Effector CD8-positive, alpha-beta T cell (primary cell): Measurements from ENCODE around the gene BAMBI.

Experiments used
- DNase-seq: peaks from one replicate; lab custom pipeline; 2025; lab: John Stamatoyannopoulos, UW

Gene BAMBI

GRCh38 chr10:28676326-28676967 is 874 bp upstream of the BAMBI start:
- peak; percentile 5 for DNase-seq

GRCh38 chr10:28677888-28678686 is 766 bp downstream of the BAMBI start:
- DNase-seq, result no peak

- no peak for DNase-seq
Observed at GRCh38 chr10:28678687-28679457, 1.6 kb downstream of the BAMBI start.

DNA sequence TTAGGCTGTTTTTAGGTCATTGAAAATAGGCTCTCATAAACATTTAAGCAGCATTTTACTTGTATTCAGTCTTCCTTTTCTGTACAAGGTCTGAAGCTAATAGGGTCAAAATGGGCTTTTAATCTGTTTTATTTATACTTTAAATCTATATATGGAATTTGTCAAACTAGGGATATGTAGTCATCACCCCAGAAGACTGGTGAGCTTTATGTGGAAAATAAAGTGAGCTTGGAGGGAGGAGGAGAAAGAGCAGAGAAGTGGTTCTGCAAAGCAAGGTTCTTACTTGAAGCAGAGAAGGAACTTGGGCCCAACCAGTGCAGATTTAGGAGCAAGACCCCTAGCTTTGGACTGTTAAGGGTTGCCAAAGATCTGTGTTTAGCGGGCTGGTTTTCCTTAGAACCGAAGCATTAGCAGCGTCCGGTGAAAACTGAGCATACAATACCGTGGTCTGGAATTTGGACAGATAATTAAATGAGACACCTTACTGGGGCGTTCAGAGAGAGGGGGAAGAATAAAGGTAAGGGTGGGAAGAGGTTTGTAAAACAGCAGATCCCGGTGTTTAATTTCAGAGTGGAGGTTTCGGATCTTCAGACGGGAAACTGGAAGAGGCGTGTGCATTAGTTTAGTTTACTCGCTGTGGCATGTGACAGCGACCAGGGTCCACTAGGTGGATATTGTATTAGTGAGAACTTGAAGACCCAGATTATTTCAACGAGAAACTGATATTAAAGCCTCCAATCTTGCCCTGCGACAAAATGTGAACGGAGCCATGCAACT is 2.4 kb downstream of the BAMBI start:
- no peak for DNase-seq

DNA sequence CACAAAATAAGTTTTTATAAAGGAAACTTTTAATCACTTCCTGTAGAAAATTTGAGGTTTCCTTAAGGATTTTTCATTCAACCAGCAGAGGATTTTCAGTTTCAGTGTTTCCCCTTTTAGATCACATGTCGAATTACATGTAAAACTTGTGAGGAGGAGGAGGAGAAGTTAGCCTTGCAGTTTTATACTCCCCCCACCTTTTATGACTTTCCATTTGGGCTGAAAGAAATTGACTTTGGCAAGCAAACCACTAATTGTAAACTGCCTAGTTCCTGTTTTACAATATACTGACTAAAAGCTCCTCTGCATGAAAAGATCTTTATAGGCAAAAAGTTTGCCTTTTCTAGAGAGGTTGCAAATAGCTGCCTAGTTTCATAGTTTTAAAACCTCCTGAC is 3.0 kb downstream of the BAMBI start:
- no peak for DNase-seq

- DNase-seq, result no peak
Observed at GRCh38 chr10:28681291-28681763, 4.0 kb downstream of the BAMBI start.

GRCh38 chr10:28681928-28682750 is 4.8 kb downstream of the BAMBI start:
- DNase-seq, result no peak

DNA sequence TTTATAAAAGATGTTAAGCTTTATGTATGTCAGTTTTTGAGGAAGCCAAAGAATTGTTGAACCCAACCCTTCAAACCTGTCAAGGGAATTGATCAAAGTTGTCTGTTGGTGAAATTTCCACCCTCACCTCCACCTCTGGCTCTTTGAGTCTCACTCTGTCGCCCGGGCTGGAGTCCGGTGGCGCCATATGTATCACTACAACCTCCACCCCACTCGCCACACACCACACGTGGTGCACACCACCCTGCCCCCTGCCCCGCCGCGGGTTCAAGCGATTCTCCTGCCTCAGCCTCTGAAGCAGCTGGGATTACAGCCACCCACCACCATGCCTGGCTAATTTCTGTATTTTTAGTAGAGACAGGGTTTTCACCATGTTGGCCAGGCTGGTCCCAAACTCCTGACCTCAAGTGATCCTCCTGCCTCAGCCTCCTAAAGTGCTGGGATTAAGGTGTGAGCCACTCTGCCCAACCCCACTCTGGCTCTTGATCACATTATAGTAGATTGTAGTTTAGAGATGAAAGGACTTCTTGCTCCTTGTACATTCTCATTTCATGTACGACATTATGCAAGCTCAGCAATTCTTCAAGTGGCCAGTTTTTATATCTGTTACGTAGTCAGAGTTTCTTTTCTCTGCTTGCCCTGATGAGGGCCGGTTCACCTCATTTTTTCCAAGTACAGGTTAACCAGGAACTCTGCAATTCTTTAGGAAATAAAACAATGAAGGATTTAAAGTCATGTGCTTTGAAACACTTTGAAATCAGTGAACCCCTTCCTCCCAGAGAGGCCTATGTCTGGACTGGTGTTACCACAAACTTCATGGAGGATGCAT is 7.0 kb downstream of the BAMBI start:
- DNase-seq, result no peak

DNA sequence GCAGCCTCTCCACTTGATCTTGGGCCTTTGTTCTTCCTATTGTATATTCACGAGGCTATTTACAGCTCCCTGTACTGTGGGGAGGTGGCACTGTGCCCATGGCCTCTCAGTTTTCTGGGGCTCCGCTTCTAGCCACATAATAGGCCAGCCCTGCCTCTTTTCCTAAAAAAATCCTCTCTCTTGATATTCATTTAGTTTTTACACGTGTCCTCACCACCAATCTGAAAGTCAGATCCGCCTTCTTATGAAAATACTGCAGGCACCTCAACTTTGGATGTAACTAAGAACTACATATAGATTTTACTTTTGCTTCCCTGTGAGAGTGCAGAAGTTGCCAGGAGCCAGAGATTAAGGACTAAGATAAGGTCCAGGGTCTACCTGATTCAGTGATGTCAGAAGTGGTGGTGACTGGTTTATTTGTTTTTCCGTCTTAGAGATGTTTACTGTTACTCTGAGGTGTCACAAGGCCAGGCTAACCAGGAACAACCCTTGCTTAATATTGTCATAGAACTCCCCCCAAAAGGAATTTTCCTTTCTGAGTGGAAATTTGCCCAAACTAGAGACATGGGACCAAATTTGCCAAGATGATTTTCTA is 7.8 kb downstream of the BAMBI start:
- no peak for DNase-seq

GRCh38 chr10:28685717-28686116 is 8.4 kb downstream of the BAMBI start:
- DNase-seq, result no peak

- no peak for DNase-seq
Observed at GRCh38 chr10:28686835-28687682, 9.7 kb downstream of the BAMBI start.

DNA sequence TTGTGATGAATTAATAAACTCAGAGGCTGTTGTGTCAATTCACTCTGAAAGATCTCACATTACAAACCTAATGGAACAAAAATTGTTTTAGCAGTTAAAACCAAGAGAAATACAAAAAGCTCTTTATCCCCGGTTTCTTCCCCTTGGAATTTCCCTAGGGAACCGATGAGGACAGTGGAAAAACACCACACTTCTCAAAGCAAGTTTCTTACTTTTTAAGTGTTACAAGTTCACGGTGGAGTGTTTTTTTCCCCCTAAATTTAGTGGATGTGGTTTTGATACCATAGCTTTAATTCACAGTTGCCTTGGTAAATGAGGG is 10.3 kb downstream of the BAMBI start:
- no peak for DNase-seq

GRCh38 chr10:28690545-28690944 is 13.2 kb downstream of the BAMBI start:
- DNase-seq, result no peak

DNA sequence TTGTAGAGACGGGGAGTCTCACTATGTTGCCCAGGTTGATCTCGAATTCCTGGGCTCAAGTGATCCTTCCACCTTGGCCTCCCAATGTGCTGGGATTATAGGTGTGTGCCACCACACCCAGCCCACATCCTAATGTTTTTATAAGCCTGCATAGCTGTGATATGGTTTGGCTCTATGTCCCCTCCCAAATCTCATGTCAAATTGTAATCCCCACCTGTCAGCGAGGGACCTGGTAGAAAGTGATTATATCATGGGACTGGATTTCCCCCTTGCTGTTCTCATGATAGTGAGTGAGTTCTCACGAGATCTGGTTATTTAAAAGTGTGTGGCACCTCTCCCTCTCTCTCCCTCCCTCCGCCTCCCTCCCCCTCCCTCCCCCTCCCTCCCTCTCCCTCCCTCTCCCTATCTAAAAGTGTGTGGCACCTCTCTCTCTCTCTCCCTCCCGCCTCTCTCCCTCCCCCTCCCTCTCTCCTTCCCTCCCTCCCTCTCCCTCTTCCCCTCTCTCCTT is 13.9 kb downstream of the BAMBI start:
- no peak for DNase-seq

DNA sequence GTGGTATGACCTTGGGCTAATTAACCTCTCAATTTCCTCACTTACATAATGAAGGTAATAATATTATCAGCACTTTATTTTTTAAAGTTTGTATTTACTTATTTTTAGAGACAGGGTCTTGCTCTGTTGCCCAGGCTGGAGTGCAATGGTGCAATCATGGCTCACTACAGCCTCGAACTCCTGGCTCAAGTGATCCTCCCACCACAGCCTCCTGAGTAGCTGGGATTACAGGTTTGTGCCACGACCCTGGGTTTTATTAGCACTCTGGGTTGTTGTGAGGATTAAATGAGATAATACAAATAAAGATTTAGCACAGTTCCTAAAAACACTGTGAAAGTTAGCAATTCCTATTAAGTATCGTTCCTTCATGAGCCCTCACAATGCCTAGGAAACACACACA is 14.7 kb downstream of the BAMBI start:
- DNase-seq, result no peak

- no peak for DNase-seq
Observed at GRCh38 chr10:28694530-28694929, 17.2 kb downstream of the BAMBI start.

DNA sequence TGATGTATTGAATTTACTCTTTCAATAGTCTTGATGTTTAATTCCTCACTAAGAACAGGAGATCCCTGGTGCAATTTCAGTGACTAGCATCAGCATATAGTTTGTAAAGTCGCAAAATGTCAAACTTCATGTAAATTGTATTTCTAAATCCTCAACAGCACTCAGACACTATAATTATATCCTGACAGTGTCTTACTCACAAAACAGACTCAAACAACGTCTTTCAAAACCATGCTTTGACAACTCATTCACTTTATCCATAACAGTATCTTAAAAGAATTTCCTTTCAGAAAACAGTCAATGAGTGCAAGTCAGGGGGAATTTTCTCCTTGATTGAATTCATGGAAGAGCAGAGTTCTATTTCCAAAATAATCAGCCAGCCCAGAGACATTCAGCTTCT is 20.8 kb downstream of the BAMBI start:
- no peak for DNase-seq

DNA sequence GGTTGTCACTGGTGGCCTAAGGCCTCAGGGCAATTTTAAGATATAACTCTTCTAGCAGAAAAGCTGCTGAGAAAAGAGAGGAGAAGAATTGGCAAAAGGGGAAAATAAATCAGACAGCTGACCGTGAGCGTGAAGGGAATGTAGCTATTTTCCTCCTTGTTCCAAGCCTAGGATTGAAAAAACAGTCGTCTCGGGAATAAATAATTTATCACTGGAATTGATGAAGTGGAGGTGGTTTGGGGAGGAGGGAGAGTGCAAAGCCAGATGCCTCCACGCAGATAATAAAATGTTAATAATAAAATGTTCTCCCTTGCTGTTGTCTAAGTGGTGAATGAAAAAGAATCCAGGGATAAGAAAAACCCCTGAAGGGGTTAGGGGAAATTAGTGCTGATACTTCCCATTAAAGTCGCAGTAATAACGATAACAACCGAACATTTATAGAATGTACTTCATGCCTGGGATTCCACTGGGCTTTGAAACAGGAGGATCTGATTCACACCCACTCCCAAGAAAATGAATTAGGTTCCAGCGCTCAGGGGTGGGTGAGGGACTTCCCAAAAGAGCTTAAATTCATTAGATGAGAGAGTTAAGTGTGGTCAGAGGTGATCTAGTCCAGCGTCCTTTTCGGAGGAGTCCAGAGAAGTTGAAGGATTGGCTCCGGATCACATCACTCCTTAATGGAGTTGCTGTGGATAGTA is 27.3 kb downstream of the BAMBI start:
- no peak for DNase-seq
